ENCODE data around the gene NEDD4.

- no peak for TF ChIP-seq POLR2A (IDR thresholded peaks at IDR 0.05)
- no peak for TF ChIP-seq CTCF (IDR thresholded peaks at IDR 0.05)
These were observed 23.8 kb downstream of the NEDD4 start for GRCh38 chr15:55969582-55969981.
